Gastroesophageal sphincter (tissue), 3 donors: ENCODE measurements around the gene GABBR2.

ENCODE experiments used
- CTCF ChIP-seq, 4 experiments: fragments of 200-600 bp in 2 of 4; fragments of 450-650 bp in 2 of 4; sonication (generic) in 1 of 4; IDR thresholded peaks; one replicate each; pipeline ENCODE4 v1.5.1; 2017 to 2019; ENCODE audit warnings: antibody characterized with exemption in 4 of 4, mild to moderate bottlenecking in 2 of 4, moderate library complexity in 2 of 4
- EP300 ChIP-seq: sonication (generic); formaldehyde crosslinking; IDR thresholded peaks from one replicate; pipeline ENCODE4 v1.6.1; 2017; ENCODE audit warnings: antibody characterized with exemption, mild to moderate bottlenecking
- POLR2A ChIP-seq, 2 donors: fragments of 450-650 bp; IDR thresholded peaks; one replicate each; pipeline ENCODE4 v1.6.1; 2017; ENCODE audit warnings: antibody characterized with exemption in 2 of 2, mild to moderate bottlenecking in 2 of 2, moderate library complexity in 1 of 2
- POLR2AphosphoS5 ChIP-seq: sonication (generic); formaldehyde crosslinking; IDR thresholded peaks from one replicate; pipeline ENCODE4 v1.6.1; 2017; ENCODE audit warnings: antibody characterized with exemption

GRCh38 chr9:98501819-98502218, 206.9 kb downstream of the GABBR2 start:
- no peak for TF ChIP-seq CTCF (IDR thresholded peaks at IDR 0.05)
- TF ChIP-seq POLR2A (IDR thresholded peaks at IDR 0.05) = no peak
- TF ChIP-seq POLR2AphosphoS5 = no peak
- TF ChIP-seq EP300 = no peak
